ENCODE data around the gene ELOVL4.

DNA sequence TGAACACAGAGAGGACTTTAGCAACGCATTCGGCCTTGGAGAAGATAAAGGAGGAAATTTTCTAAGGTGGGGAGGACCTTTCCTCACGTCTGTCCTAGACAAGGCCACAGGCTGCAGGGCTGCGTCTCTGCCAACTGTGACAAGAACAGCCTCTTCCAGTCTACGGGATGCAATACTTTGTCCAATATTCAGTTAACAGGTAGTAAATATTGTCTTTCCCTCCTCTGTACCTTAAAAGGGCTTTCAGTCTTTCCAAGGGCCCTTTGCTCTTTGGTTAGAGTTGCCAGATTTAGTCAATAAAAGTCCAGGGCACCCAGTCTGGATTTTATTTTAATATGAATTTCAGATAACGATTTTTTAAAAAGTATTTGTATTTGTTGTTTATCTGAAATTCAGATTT is 78.2 kb downstream of the ELOVL4 start:
- TF ChIP-seq POLR2AphosphoS5 (IDR thresholded peaks at IDR 0.05) (no peak), EP300 (conservative IDR thresholded peaks at IDR 0.05; ENCODE audit: poor library complexity, severe bottlenecking) (no peak)
- TF ChIP-seq, protein P1, sequence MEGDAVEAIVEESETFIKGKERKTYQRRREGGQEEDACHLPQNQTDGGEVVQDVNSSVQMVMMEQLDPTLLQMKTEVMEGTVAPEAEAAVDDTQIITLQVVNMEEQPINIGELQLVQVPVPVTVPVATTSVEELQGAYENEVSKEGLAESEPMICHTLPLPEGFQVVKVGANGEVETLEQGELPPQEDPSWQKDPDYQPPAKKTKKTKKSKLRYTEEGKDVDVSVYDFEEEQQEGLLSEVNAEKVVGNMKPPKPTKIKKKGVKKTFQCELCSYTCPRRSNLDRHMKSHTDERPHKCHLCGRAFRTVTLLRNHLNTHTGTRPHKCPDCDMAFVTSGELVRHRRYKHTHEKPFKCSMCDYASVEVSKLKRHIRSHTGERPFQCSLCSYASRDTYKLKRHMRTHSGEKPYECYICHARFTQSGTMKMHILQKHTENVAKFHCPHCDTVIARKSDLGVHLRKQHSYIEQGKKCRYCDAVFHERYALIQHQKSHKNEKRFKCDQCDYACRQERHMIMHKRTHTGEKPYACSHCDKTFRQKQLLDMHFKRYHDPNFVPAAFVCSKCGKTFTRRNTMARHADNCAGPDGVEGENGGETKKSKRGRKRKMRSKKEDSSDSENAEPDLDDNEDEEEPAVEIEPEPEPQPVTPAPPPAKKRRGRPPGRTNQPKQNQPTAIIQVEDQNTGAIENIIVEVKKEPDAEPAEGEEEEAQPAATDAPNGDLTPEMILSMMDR (IDR thresholded peaks at IDR 0.05; ENCODE audit: poor library complexity, severe bottlenecking): no peak
